HepG2 (cell line): Measurements from ENCODE around the gene TDRD9. TPM values are rescaled to one million over a fixed set of nuclear protein-coding genes. Genes with fewer than 3 reads are reported as not detected.

ENCODE experiments used
- ATAC-seq: fragments of 200-7000 bp; cut with Tn5 transposase; 3 replicates; pipeline ENCODE4 v1.9.1; 2020; ENCODE audit warnings: mild to moderate bottlenecking, moderate library complexity
- BruUV-seq: library from RNA; stranded (reverse); fragments of 400-500 nt; replicated peaks from 2 replicates; lab custom pipeline; 2021; lab: Mats Ljungman, UMichigan
- CTCF ChIA-PET: fragments of 300-600 bp; formaldehyde crosslinking; extraction: SDS; loops from one replicate; lab custom pipeline; 2021; ENCODE audit warnings: low total read pairs, inconsistent platforms, low intra/inter-chr PET ratio; lab: Yijun Ruan, JAX
- POLR2A ChIA-PET: fragments of 350-600 bp; sonication (Branson Sonifier 250); formaldehyde crosslinking; loops from one replicate; lab custom pipeline; 2020; ENCODE audit warnings: antibody characterized with exemption, inconsistent platforms; lab: Yijun Ruan, JAX
- DNase-seq: peaks from one replicate; pipeline ENCODE4 v3.0.0-alpha.2; 2015; ENCODE audit warnings: low spot score
- FAIRE-seq: peaks from 3 replicates; lab custom pipeline; 2011; peaks lifted over from hg19 to GRCh38; lab: Jason Lieb, UNC
- H2AFZ ChIP-seq: one replicate; pipeline ENCODE4 v1.6.1; 2011; ENCODE audit warnings: low read length, inconsistent platforms
- H3K27ac ChIP-seq: fragments of 300-600 bp; 3 replicates; pipeline ENCODE4 v1.8.0; 2011; ENCODE audit warnings: mixed run types, mild to moderate bottlenecking, mixed read lengths, low read length, inconsistent platforms; ENCODE audit not compliant: insufficient read depth; ENCODE audit errors: extremely low read length
- H3K27me3 ChIP-seq, 2 experiments: fragments of 200-600 bp in 1 of 2; 2 replicates in 1 of 2; 3 replicates in 1 of 2; pipeline versions ENCODE4 v1.6.0 to v1.8.0; 2011; ENCODE audit warnings: low read length in 2 of 2, mild to moderate bottlenecking in 2 of 2, moderate library complexity in 2 of 2, inconsistent platforms in 1 of 2; ENCODE audit not compliant: insufficient read depth in 2 of 2, control insufficient read depth in 1 of 2
- H3K36me3 ChIP-seq, 2 experiments: fragments of 200-600 bp in 1 of 2; replicated peaks in 1 of 2; 2 replicates in 1 of 2; 3 replicates in 1 of 2; pipeline versions ENCODE4 v1.5.1 to v1.8.0; 2011; ENCODE audit warnings: low read length in 2 of 2, inconsistent platforms in 1 of 2; ENCODE audit not compliant: insufficient read depth in 2 of 2, control insufficient read depth in 1 of 2
- H3K4me1 ChIP-seq: 2 replicates; pipeline ENCODE4 v1.5.1; 2012; ENCODE audit warnings: low read length, inconsistent platforms; ENCODE audit not compliant: insufficient read depth
- H3K4me2 ChIP-seq: 2 replicates; pipeline ENCODE4 v1.6.0; 2011; ENCODE audit warnings: low read depth, low read length, inconsistent platforms
- H3K4me3 ChIP-seq, 3 experiments: fragments of 200-600 bp in 1 of 3; sonication (generic), shearing (Covaris generic) in 1 of 3; replicated peaks in 1 of 3; 2 replicates each; pipeline ENCODE4 v1.5.1; 2011 to 2016; ENCODE audit warnings: low read length in 3 of 3, inconsistent platforms in 2 of 3, low read depth in 2 of 3, mild to moderate bottlenecking in 2 of 3, control low read depth in 1 of 3, mixed read lengths in 1 of 3; ENCODE audit not compliant: insufficient read depth in 1 of 3
- H3K79me2 ChIP-seq: one replicate; pipeline ENCODE4 v1.6.1; 2011; ENCODE audit warnings: low read length, inconsistent platforms; ENCODE audit not compliant: insufficient read depth
- H3K9ac ChIP-seq: 2 replicates; pipeline ENCODE4 v1.6.0; 2011; ENCODE audit warnings: mild to moderate bottlenecking, low read depth, low read length, inconsistent platforms; ENCODE audit not compliant: insufficient read depth
- H3K9me3 ChIP-seq: 2 replicates; pipeline ENCODE4 v1.5.1; 2012; ENCODE audit warnings: mild to moderate bottlenecking, low read length
- H4K20me1 ChIP-seq: 2 replicates; pipeline ENCODE4 v1.6.0; 2011; ENCODE audit warnings: inconsistent platforms, mild to moderate bottlenecking, low read length, moderate library complexity; ENCODE audit not compliant: insufficient read depth
- CREM ChIP-seq, 2 experiments: sonication (generic) in 1 of 2; formaldehyde crosslinking in 1 of 2; IDR thresholded peaks; 2 replicates each; pipeline versions ENCODE4 v1.4.0 to v1.6.1; 2016 to 2020; ENCODE audit warnings: antibody characterized with exemption in 1 of 2, mild to moderate bottlenecking in 1 of 2, missing genetic modification reagents in 1 of 2
- FLYWCH1 ChIP-seq: sonication (generic); formaldehyde crosslinking; IDR thresholded peaks from 2 replicates; pipeline ENCODE4 v1.8.1; 2023; ENCODE audit warnings: mild to moderate bottlenecking, missing genetic modification reagents
- LBX2 ChIP-seq: sonication (generic); formaldehyde crosslinking; IDR thresholded peaks from 2 replicates; pipeline ENCODE4 v1.5.0; 2020; ENCODE audit warnings: missing genetic modification reagents, mild to moderate bottlenecking, borderline replicate concordance
- NFIC ChIP-seq: IDR thresholded peaks from 2 replicates; pipeline ENCODE4 v1.6.1; 2012; ENCODE audit warnings: mild to moderate bottlenecking, low read length, inconsistent platforms
- NKX3-1 ChIP-seq: sonication (generic); formaldehyde crosslinking; IDR thresholded peaks from 2 replicates; pipeline ENCODE4 v1.5.0; 2020; ENCODE audit warnings: missing genetic modification reagents
- NR2F6 ChIP-seq, 2 experiments: IDR thresholded peaks; 2 replicates each; pipeline ENCODE4 v1.6.1; 2016; ENCODE audit warnings: antibody characterized with exemption in 1 of 2, mild to moderate bottlenecking in 1 of 2
- SIN3A ChIP-seq: IDR thresholded peaks from 2 replicates; pipeline ENCODE4 v1.6.1; 2011; ENCODE audit warnings: low read depth, mild to moderate bottlenecking, control low read depth, low read length, borderline replicate concordance
- TCF7 ChIP-seq: sonication (generic); IDR thresholded peaks from 2 replicates; pipeline ENCODE4 v1.6.1; 2016; ENCODE audit warnings: antibody characterized with exemption, low read depth
- ZBTB34 ChIP-seq: sonication (generic); formaldehyde crosslinking; IDR thresholded peaks from 2 replicates; pipeline ENCODE4 v1.8.0; 2022; ENCODE audit warnings: mild to moderate bottlenecking, missing genetic modification reagents
- ZNF513 ChIP-seq: sonication (generic); formaldehyde crosslinking; conservative IDR thresholded peaks from 2 replicates; pipeline ENCODE4 v1.5.0; 2020; ENCODE audit warnings: missing genetic modification reagents
- ZNF546 ChIP-seq: sonication (generic); formaldehyde crosslinking; conservative IDR thresholded peaks from 2 replicates; pipeline ENCODE4 v1.8.1; 2023; ENCODE audit warnings: mild to moderate bottlenecking, missing genetic modification reagents
- ZNF563 ChIP-seq: sonication (generic); formaldehyde crosslinking; IDR thresholded peaks from 2 replicates; pipeline ENCODE4 v1.8.0; 2022; ENCODE audit warnings: mild to moderate bottlenecking, moderate library complexity, missing genetic modification reagents
- ZNF691 ChIP-seq: sonication (generic); formaldehyde crosslinking; IDR thresholded peaks from 2 replicates; pipeline ENCODE4 v1.4.0; 2020; ENCODE audit warnings: missing genetic modification reagents, low read depth, mild to moderate bottlenecking, borderline replicate concordance
- ZNF709 ChIP-seq: sonication (generic); formaldehyde crosslinking; IDR thresholded peaks from 2 replicates; pipeline ENCODE4 v1.5.0; 2020; ENCODE audit warnings: mild to moderate bottlenecking, missing genetic modification reagents
- ZNF790 ChIP-seq: sonication (generic); formaldehyde crosslinking; IDR thresholded peaks from 2 replicates; pipeline ENCODE4 v1.8.0; 2022; ENCODE audit warnings: missing genetic modification reagents, mild to moderate bottlenecking, borderline replicate concordance
- WGBS: methylation state at CpG from one replicate; pipeline ENCODE4 v1.1.6; 2017; ENCODE audit warnings: low lambda C conversion rate; 5-methylcytosine and 5-hydroxymethylcytosine counted together
- in situ Hi-C: cut with HindIII; loops from 2 replicates; pipeline ENCODE4 v1.10.0; 2017; ENCODE audit warnings: low pct_unique_long_range_greater_than_20kb; ENCODE audit not compliant: extremely low pct_ligation_motif_present
- intact Hi-C: fragments of 100-400 bp; cut with micrococcal nuclease; formaldehyde crosslinking; loops from one replicate; pipeline ENCODE4 v1.10.0; 2022; ENCODE audit not compliant: unreplicated experiment
- polyA plus RNA-seq, 8 experiments: library from polyadenylated mRNA; depleted of rRNA in 3 of 8; stranded (reverse) in 7 of 8; unstranded in 1 of 8; fragments of >200 nt; fragmentation: Illumina TruSeq in 4 of 8; extraction: Trizol in 4 of 8; gene quantifications; 2 replicates each; pipeline versions ENCODE4 v1.2.1 to v1.2.3, GENCODE V29; 2011 to 2016; ENCODE audit warnings: low read depth in 4 of 8, missing spikeins in 1 of 8, mixed read lengths in 1 of 8; ENCODE audit not compliant: insufficient read depth in 1 of 8
- total RNA-seq, 5 experiments: library from RNA; depleted of rRNA; stranded (reverse); fragments of >200 nt; fragmentation: Illumina TruSeq; extraction: Trizol; gene quantifications; 2 replicates each; pipeline ENCODE4 v1.2.3, GENCODE V29; 2016; ENCODE audit warnings: low read depth in 1 of 5

Gene TDRD9
- total and polyA plus RNA-seq, 2 of the 13 experiments (the other 11 are each of a cell fraction or from before 2014, with no cell fraction given) = not detected

- intact Hi-C loops = no loop called here
- no TSS peak for BruUV-seq
- CTCF ChIA-PET = no interaction called here
These were observed 88.8 kb downstream of the TDRD9 start for GRCh38 chr14:104016873-104017650.

More at GRCh38 chr14:104016873-104017650, 88.8 kb downstream of the TDRD9 start:
- H3K27ac ChIP-seq = no peak overlapping the region
- no peaks in the 10 kb centered on the region for H3K79me2 ChIP-seq
- no peak for DNase-seq
- H3K4me3 ChIP-seq = no peak overlapping the region
- WGBS = 12% methylated on average over 11 of the region's 11 CpGs
- POLR2A ChIA-PET = no interaction called here
- TF ChIP-seq ZNF790 (CRISPR knock-in tag) (no peak), ZNF513 (CRISPR knock-in tag) (no peak), ZBTB34 (CRISPR knock-in tag) (no peak), NFIC (no peak), ZNF691 (CRISPR knock-in tag) (no peak), ZNF546 (CRISPR knock-in tag) (no peak), CREM (IDR thresholded peaks at IDR 0.05) (no peak), CREM (CRISPR knock-in tag; IDR thresholded peaks at IDR 0.05) (no peak), ZNF563 (CRISPR knock-in tag) (no peak), NR2F6 (IDR thresholded peaks at IDR 0.05) (no peak), NR2F6 (CRISPR knock-in tag; IDR thresholded peaks at IDR 0.05) (no peak), NKX3-1 (no peak), LBX2 (CRISPR knock-in tag) (no peak), TCF7 (no peak), ZNF709 (CRISPR knock-in tag) (no peak), SIN3A (no peak), FLYWCH1 (CRISPR knock-in tag) (no peak)
- peaks cover 0 to 24% of the 10 kb centered on the region in 2 experiments; a peak in 2 of 5 replicates for H3K27me3 ChIP-seq
- no peak overlapping the region for H2AFZ ChIP-seq
- ATAC-seq = no peak
- no peaks in the 10 kb centered on the region for H4K20me1 ChIP-seq
- H3K9ac ChIP-seq = no peak overlapping the region
- H3K4me1 ChIP-seq = no peaks in the 10 kb centered on the region
- no peak overlapping the region for H3K4me2 ChIP-seq
- in situ Hi-C loops = no loop called here
- H3K9me3 ChIP-seq = no peaks in the 10 kb centered on the region
- FAIRE-seq = no peak
- no peaks in the 10 kb centered on the region for H3K36me3 ChIP-seq
